Endodermal cell (in vitro differentiated cells): ENCODE data around the gene ZC3H12D. TPM values are rescaled to one million over a fixed set of nuclear protein-coding genes. Genes with fewer than 3 reads are reported as not detected.

ENCODE experiments used
- DNase-seq: peaks from one replicate; pipeline ENCODE4 v3.0.0-alpha.2; 2017
- H3K27ac ChIP-seq: 2 replicates; pipeline ENCODE4 v1.5.1; 2013; ENCODE audit warnings: mild to moderate bottlenecking, low read depth, low read length, moderate library complexity
- H3K27me3 ChIP-seq: 2 replicates; pipeline ENCODE4 v1.6.1; 2013; ENCODE audit warnings: mild to moderate bottlenecking, low read length, moderate library complexity; ENCODE audit not compliant: insufficient read depth, control insufficient read depth, poor library complexity, severe bottlenecking
- H3K36me3 ChIP-seq: 2 replicates; pipeline ENCODE4 v1.7.0; 2013; ENCODE audit warnings: mild to moderate bottlenecking, low read length, moderate library complexity; ENCODE audit not compliant: control insufficient read depth, insufficient read depth
- H3K4me1 ChIP-seq: one replicate; pipeline ENCODE4 v1.7.0; 2013; ENCODE audit warnings: low read length; ENCODE audit not compliant: control insufficient read depth, insufficient read depth
- H3K4me3 ChIP-seq: 2 replicates; pipeline ENCODE4 v1.5.1; 2013; ENCODE audit warnings: mild to moderate bottlenecking, low read length, moderate library complexity
- H3K9ac ChIP-seq: 2 replicates; pipeline ENCODE4 v1.6.1; 2013; ENCODE audit warnings: mild to moderate bottlenecking, low read length, moderate library complexity; ENCODE audit not compliant: poor library complexity, severe bottlenecking; ENCODE audit errors: extremely low read depth
- H3K9me3 ChIP-seq: 2 replicates; pipeline ENCODE4 v1.6.1; 2013; ENCODE audit warnings: mild to moderate bottlenecking, low read length, moderate library complexity; ENCODE audit not compliant: control insufficient read depth
- H3K27ac Mint-ChIP-seq: 2 replicates; pipeline ENCODE4 v1.8.0; 2020; ENCODE audit warnings: mixed read lengths
- H3K27me3 Mint-ChIP-seq: 2 replicates; pipeline ENCODE4 v1.8.0; 2021; ENCODE audit warnings: mild to moderate bottlenecking, mixed read lengths; ENCODE audit not compliant: insufficient read depth
- H3K36me3 Mint-ChIP-seq: 2 replicates; pipeline ENCODE4 v1.8.0; 2020; ENCODE audit warnings: low read depth, mixed read lengths
- H3K4me1 Mint-ChIP-seq: 2 replicates; pipeline ENCODE4 v1.8.0; 2020; ENCODE audit warnings: mixed read lengths
- H3K4me3 Mint-ChIP-seq: 2 replicates; pipeline ENCODE4 v1.8.0; 2020; ENCODE audit warnings: mild to moderate bottlenecking, moderate library complexity, mixed read lengths
- H3K9me3 Mint-ChIP-seq: 2 replicates; pipeline ENCODE4 v1.8.0; 2020; ENCODE audit warnings: mild to moderate bottlenecking, mixed read lengths
- WGBS, 2 experiments: methylation state at CpG; one replicate each; pipeline versions ENCODE4 v1.1.5 to v1.1.7; 2013; ENCODE audit warnings: missing lambda C conversion rate in 2 of 2, mixed read lengths in 1 of 2; ENCODE audit not compliant: insufficient coverage in 1 of 2, insufficient read length in 1 of 2; 5-methylcytosine and 5-hydroxymethylcytosine counted together
- total RNA-seq, 2 donors: library from RNA; stranded (reverse); fragmentation: NEBNext Ultra II Directional in 1 of 2; extraction: Animal tissue kit (Norgen Biotek cat#: 25700) in 1 of 2; gene quantifications; 2 replicates in 1 of 2; 3 replicates in 1 of 2; pipeline ENCODE4 v1.2.1, GENCODE V29; 2021
- TF ChIP-seq, protein P1 (sequence below): fragments of 200-600 bp; sonication (generic); conservative IDR thresholded peaks from 2 replicates; pipeline ENCODE4 v1.5.0; 2021; ENCODE audit warnings: antibody characterized with exemption, mild to moderate bottlenecking

Gene ZC3H12D
- total RNA-seq, 2 donors from 2014 or later, result 0.20 to 0.42 TPM

DNA sequence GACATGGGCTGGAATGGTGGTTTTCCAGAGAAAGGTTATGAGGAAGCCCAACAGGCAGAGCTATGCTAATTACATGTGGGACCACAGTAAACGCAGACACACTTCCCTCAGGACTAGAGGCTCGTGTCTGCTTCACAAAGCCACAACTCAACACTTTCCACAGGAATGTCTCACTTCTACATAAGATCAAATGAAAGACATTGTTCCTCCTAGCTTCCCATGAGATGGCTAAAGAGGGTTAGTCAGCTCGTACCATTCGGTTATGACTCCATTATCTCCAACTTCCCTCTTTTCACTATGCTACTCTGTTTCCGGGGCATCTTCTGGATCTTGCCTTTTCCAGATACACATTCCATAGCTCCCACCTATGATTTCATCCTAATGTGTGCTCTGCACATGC lies 29.1 kb upstream of the ZC3H12D start:
- WGBS, 2 experiments, result 84 to 86% methylated on average over 4 to 5 of the region's 5 CpGs
- Histone ChIP-seq H3K27me3 (no peaks in the 10 kb centered on the region), H3K9me3 (peaks cover 9% of the 10 kb centered on the region), H3K9ac (no peak overlapping the region), H3K4me1 (peaks cover 6% of the 10 kb centered on the region), H3K36me3 (peaks cover 33% of the 10 kb centered on the region), H3K27ac (no peak overlapping the region), H3K4me3 (no peak overlapping the region)
- peak; percentile 64 for DNase-seq
- Mint-ChIP-seq H3K9me3 (no peaks in the 10 kb centered on the region), H3K4me1 (peaks cover 13% of the 10 kb centered on the region), H3K27me3 (no peaks in the 10 kb centered on the region), H3K27ac (peak overlapping the region; percentile 9), H3K4me3 (no peak overlapping the region), H3K36me3 (peaks cover 33% of the 10 kb centered on the region)
- TF ChIP-seq, protein P1, sequence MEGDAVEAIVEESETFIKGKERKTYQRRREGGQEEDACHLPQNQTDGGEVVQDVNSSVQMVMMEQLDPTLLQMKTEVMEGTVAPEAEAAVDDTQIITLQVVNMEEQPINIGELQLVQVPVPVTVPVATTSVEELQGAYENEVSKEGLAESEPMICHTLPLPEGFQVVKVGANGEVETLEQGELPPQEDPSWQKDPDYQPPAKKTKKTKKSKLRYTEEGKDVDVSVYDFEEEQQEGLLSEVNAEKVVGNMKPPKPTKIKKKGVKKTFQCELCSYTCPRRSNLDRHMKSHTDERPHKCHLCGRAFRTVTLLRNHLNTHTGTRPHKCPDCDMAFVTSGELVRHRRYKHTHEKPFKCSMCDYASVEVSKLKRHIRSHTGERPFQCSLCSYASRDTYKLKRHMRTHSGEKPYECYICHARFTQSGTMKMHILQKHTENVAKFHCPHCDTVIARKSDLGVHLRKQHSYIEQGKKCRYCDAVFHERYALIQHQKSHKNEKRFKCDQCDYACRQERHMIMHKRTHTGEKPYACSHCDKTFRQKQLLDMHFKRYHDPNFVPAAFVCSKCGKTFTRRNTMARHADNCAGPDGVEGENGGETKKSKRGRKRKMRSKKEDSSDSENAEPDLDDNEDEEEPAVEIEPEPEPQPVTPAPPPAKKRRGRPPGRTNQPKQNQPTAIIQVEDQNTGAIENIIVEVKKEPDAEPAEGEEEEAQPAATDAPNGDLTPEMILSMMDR, result no peak

GRCh38 chr6:149510793-149511512 lies 26.1 kb upstream of the ZC3H12D start:
- 96 to 100% methylated on average over 2 to 4 of the region's 4 CpGs for whole genome bisulfite sequencing, 2 experiments
- Mint-ChIP-seq H3K27me3 (no peaks in the 10 kb centered on the region), H3K9me3 (no peaks in the 10 kb centered on the region), H3K36me3 (peaks cover 29% of the 10 kb centered on the region), H3K27ac (no peak overlapping the region), H3K4me3 (no peak overlapping the region), H3K4me1 (peaks cover 5% of the 10 kb centered on the region)
- H3K9me3 ChIP-seq, result peaks cover 9% of the 10 kb centered on the region
- DNase-seq, result no peak
- peaks cover 29% of the 10 kb centered on the region for H3K36me3 ChIP-seq
- no peaks in the 10 kb centered on the region for H3K27me3 ChIP-seq
- no peaks in the 10 kb centered on the region for H3K4me1 ChIP-seq
- H3K4me3 ChIP-seq, result no peak overlapping the region
- H3K9ac ChIP-seq, result no peak overlapping the region
- TF ChIP-seq, protein P1, result no peak
- H3K27ac ChIP-seq, result no peak overlapping the region

DNA sequence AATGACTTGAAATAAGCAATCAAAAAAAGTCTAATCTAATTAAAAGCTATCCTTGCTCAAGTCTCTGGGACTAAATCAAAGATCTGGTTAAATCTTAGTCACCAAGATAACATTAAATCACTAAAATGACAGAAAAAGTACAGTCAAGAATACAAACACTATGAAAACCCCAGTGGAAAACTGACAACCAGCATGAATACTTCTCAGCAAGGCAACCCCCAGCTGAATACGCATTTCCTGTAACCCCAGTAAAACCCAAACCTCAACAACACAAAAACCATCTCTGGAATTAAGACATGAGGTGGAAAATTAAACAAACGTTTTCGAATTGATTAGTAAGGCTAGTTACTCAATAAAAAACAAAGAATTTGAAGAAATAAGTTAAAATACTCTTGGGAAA lies 23.7 kb upstream of the ZC3H12D start:
- Mint-ChIP-seq H3K27ac (peak overlapping the region; percentile 87), H3K36me3 (peaks cover 18% of the 10 kb centered on the region), H3K27me3 (no peaks in the 10 kb centered on the region), H3K4me3 (no peak overlapping the region), H3K9me3 (no peaks in the 10 kb centered on the region), H3K4me1 (peaks cover 5% of the 10 kb centered on the region)
- Histone ChIP-seq H3K36me3 (peaks cover 40% of the 10 kb centered on the region), H3K27ac (no peak overlapping the region), H3K4me3 (no peak overlapping the region), H3K9ac (no peak overlapping the region), H3K4me1 (no peaks in the 10 kb centered on the region), H3K9me3 (no peaks in the 10 kb centered on the region), H3K27me3 (no peaks in the 10 kb centered on the region)
- 68% methylated on average over 3 of the region's 3 CpGs; no CpG with 5 or more reads in 1 of the 2 experiments for WGBS, 2 experiments
- no peak for DNase-seq
- TF ChIP-seq, protein P1, result no peak
